OCI-M1 (cell line): Measurements from ENCODE around the gene CDC25B.

Experiments used
- DNase-seq: peaks from one replicate; lab custom pipeline; 2025; lab: John Stamatoyannopoulos, UW

CDC25B gene

DNA sequence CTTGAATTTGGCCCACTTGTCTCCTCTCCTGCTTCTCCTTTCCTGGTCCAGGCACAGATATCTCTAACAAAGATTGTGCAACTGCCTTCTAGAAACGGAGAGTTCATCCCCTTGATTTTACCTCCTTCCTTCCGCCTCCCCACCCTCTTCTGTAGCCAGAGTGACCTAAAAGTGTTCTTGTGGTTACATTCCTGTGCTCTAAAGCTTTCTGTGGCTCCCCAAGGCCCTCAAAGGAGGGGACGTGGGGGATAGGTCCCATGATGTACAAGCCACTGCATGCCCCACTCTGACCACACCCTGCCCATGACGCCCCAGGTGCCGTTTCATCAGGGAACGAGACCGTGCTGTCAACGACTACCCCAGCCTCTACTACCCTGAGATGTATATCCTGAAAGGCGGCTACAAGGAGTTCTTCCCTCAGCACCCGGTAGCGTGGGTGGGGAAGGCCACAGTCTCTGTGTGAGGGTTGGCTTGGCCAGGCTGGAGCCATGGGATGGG, 8.2 kb downstream of the CDC25B start:
- DNase-seq: no peak

- no peak for DNase-seq
Measured at GRCh38 chr20:3804781-3805180, 8.7 kb downstream of the CDC25B start.

DNA sequence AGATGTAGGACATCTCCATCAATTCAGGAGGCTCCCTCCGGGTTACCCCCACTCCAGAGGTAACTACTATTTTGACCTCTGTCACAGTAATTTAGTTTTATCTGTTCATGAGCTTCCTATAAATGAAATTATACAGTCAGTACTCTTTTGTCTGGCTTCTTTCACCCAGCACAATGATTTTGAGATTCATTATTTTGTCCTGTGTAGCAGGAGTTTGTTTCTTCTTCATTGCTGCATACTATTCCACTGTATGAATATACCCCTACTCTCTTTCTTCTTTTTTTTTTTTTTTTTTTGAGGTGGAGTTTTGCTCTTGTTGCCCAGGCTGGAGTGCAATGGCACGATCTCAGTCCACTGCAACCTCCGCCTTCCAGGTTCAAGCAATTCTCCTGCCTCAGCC, 12.4 kb downstream of the CDC25B start:
- DNase-seq: no peak

GRCh38 chr20:3811467-3812258, 15.6 kb downstream of the CDC25B start:
- peak; percentile 91 for DNase-seq

GRCh38 chr20:3812259-3812681, 16.2 kb downstream of the CDC25B start:
- no peak for DNase-seq

GRCh38 chr20:3812975-3813847, 17.1 kb downstream of the CDC25B start:
- DNase-seq: no peak

DNA sequence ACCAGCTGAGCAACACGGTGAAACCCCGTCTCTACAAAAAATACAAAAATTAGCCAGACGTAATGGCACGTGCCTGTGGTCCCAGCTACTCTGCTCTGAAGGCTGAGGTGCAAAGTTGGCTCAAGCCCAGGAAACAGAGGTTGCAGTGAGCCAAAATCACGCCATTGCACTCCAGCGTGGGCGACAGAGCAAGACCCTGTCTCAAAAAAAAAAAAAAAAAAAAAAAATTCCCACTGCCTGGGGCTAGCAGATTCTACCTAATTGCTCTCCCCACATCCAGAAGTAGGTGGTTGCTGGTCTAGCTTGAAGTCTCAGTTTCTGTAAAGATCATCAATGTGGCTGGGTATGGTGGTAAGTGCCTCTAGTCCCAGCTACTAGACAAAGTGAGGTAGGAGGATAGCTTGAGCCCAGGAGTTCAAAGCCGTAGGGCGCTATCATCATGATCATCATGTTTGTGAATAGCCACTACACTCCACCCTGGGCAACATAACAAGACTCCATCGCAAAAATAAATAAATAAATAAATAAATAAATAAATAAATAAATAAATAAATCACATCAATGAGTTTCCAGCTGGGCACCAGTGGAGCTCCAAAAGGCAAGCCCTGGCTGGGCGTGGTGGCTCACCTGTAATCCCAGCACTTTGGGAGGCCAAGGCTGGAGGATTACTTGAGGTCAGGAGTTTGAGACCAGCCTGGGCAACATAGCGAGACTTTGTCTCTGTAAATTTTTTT, 17.9 kb downstream of the CDC25B start:
- DNase-seq: no peak

DNA sequence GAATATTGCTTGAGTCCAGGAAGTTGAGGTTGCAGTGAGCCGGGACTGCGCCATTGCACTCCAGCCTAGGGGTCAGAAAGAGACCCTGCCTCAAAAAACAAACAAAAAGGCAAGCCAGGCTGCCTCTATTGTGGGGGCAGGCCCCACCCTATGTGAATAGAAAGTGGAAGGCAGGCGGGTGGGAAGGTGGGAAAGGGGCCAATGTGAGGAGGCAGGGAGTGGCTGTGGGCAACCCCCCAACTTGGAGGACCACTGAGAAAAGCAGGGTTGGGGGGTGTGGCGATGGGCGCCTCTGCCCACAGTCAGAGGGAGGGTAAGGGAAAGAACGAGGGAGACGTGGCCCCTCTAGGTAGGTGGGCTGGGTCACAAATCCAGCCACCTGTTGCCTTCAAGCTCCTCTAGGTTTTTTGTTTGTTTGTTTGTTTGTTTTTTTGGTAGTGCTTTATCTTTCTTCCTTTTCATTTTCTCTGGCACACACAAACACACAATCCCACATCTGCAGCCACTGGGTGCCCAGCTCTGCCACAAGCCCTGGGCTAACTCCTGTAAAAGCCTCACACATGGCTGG, 18.9 kb downstream of the CDC25B start:
- no peak for DNase-seq

DNA sequence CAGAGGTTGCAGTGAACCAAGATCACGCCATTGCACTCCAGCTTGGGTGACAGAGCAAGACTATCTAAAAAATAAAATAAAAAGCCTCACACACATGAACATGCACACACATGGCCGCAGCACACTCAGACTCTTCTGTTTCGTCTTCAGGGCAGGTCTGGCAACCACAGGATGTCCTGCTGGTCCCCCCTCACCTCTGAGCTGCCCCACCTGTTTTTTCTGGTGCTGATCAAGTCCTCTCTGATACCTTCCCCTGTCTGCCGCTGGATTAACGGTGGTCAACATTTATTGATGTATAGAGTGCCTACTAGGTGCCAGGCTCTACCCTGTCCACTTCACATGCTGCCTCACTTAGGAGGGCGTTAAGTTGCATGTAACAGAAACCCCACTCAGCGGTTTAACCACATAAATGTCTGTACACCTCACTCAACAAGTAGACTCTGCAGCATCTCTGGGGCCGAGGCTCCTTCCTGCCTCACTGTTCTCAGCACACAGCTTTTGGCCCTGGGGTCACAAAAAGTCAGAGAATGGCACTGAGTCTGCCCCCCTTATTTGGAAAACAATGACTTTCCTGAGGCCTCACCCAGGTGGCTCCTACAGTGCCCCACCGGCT, 19.7 kb downstream of the CDC25B start:
- DNase-seq: no peak

DNA sequence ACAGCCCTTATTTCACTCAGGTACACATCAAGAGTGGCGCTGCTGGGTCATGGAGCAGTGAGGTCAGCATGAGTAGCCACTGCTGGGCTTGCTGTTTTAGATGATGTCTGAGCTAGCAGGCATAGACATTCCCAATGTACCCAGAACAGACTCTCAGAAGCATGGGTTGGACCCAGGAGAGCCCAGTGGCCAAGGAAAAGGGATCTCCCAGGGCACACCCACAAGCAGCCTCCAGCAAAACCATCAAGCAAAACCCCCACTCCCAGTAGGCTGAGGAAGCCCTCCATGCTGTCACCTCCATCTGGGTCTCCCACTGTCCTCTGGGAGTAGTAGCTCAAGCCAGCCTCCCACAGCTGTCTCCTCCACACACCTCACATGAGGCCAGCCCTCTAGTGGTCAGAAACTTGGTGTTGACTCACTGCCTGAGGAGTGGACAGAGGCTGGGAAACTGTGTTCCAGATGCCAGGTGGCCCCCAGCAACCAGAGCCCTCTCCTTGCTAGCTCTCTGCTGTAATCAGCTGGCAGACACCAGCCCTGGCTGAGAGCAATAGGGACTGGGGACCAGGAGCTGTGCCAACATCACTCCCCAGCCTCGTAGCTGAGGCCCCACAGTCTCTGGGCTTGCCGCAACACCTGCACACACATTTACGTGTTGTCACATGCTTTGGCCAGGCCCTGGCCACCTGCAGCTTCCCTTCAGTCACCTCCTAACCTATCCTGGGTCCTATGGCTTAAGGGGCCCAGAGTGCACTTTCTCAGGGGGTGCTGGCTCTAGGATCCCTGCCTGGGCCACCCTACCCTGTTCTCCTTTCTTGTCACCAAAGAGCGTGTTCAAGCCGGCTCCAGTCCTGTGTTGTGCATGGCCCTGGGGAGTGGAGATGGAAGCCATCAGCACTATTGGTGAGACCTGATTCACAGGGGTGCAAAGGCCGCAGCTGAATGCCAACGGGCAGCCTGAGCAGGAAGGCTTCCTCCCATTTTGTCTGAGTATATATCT, 22.3 kb downstream of the CDC25B start:
- DNase-seq: peak; percentile 88

DNA sequence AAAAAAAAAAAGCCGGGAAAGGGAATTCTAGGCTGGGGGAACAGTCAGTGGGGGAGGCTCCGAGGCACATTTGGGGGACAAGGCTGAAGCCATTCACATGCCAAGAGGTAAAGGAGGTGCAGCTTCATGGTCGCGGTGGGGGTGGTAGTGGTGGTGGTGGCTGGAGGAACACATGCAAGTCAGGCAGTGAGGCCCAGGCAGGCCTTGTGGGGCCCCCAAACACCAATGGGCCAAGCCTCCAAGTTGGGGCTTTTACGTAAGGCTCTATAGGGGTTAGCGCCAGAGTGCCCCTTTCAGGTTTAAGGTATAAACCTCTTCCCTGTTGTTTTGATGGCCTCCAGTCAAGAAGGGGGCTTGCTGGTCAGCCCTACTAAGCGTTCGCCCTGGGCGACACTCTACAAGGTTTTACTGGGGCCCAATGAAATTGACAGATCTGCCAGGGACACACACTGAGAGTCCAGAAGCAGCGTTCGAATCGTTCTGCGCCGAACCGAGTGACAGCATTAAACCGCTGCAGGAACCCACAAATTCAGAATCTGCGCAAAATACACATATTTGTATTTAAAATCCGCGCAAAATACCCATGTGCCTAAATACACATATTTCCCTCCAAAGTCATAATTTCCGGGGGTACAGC, 23.4 kb downstream of the CDC25B start:
- no peak for DNase-seq

DNA sequence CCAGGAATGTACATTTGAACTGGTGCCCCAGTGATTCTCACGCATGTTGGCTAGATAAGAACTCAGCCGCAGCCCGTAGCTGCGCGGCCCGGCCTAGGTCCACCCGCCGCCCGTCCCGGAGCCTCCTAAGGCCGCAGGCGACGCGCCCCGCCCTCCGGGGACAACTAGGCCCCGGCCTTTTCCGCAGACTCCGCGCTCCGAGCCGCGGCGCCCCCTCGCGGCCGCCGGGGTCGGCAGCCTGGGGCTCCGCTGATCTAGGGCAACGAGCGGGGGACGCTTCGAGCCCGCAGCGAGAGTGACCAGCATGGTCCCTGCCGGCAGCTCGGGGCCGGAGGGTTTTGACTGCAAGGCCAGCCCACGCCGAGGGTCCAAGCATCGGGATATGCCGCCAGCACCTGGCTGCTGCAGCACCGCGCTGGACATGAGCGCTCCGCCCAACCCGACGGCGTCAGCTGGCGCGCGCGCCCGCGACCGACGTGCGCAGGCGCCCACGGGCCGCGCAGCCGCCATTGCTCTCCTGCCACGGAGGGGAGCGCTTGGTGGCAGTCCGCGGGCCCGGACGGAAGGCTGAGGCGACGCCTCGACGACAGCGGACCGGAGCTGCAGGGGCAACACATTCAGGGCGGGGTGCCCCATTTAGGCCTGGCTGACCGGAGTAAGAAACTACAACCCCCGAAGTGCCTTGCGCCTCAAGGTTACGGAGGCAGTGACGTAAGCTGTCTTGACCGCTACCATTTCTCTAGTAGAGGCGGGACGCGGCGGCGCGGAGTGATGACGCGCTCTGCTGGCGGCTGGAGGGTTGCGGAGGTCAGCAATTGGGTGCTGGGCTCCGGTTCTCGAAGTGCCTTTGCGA, 24.2 kb downstream of the CDC25B start, which contains the start of gene AP5S1:
Gene AP5S1 (plus strand): TSS at position 500 of the 853 bp plus-strand sequence. CDS start 1,571 bp downstream, outside the sequence.
- peak; percentile 98 for DNase-seq

GRCh38 chr20:3820901-3821727, 25.0 kb downstream of the CDC25B start:
- no peak for DNase-seq

DNA sequence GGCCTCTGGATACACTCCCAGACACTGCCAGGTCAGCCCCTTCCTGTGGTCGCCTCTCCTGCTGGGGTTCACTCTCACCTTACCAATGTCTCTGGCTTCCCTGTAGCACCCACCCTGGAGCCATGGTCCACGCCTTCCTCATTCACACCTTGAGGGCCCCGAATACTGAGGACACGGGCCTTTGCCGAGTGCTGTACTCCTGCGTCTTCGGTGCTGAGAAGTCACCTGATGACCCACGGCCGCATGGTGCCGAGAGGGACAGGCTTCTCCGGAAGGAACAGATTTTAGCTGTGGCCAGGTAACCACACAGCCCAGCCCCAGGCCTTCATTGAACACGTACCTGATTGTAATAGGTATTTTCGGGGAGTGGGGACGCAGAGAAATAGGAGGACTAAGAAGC, 25.9 kb downstream of the CDC25B start:
- DNase-seq: no peak

- no peak for DNase-seq
Measured at GRCh38 chr20:3823881-3824280, 27.8 kb downstream of the CDC25B start.

GRCh38 chr20:3825526-3825925, 29.4 kb downstream of the CDC25B start:
- DNase-seq: no peak

- no peak for DNase-seq
Measured at GRCh38 chr20:3826420-3826819, 30.3 kb downstream of the CDC25B start.

GRCh38 chr20:3828798-3829197, 32.7 kb downstream of the CDC25B start:
- DNase-seq: no peak
